Endodermal cell (in vitro differentiated cells): ENCODE data around the gene ACOT8. TPM values are rescaled to one million over a fixed set of nuclear protein-coding genes. Genes with fewer than 3 reads are reported as not detected.

Source experiments
- DNase-seq: peaks from one replicate; pipeline ENCODE4 v3.0.0-alpha.2; 2017
- H3K27ac ChIP-seq: 2 replicates; pipeline ENCODE4 v1.5.1; 2013; ENCODE audit warnings: mild to moderate bottlenecking, low read depth, low read length, moderate library complexity
- H3K27me3 ChIP-seq: 2 replicates; pipeline ENCODE4 v1.6.1; 2013; ENCODE audit warnings: mild to moderate bottlenecking, low read length, moderate library complexity; ENCODE audit not compliant: insufficient read depth, control insufficient read depth, poor library complexity, severe bottlenecking
- H3K36me3 ChIP-seq: 2 replicates; pipeline ENCODE4 v1.7.0; 2013; ENCODE audit warnings: mild to moderate bottlenecking, low read length, moderate library complexity; ENCODE audit not compliant: control insufficient read depth, insufficient read depth
- H3K4me1 ChIP-seq: one replicate; pipeline ENCODE4 v1.7.0; 2013; ENCODE audit warnings: low read length; ENCODE audit not compliant: control insufficient read depth, insufficient read depth
- H3K4me3 ChIP-seq: 2 replicates; pipeline ENCODE4 v1.5.1; 2013; ENCODE audit warnings: mild to moderate bottlenecking, low read length, moderate library complexity
- H3K9ac ChIP-seq: 2 replicates; pipeline ENCODE4 v1.6.1; 2013; ENCODE audit warnings: mild to moderate bottlenecking, low read length, moderate library complexity; ENCODE audit not compliant: poor library complexity, severe bottlenecking; ENCODE audit errors: extremely low read depth
- H3K9me3 ChIP-seq: 2 replicates; pipeline ENCODE4 v1.6.1; 2013; ENCODE audit warnings: mild to moderate bottlenecking, low read length, moderate library complexity; ENCODE audit not compliant: control insufficient read depth
- H3K27ac Mint-ChIP-seq: 2 replicates; pipeline ENCODE4 v1.8.0; 2020; ENCODE audit warnings: mixed read lengths
- H3K27me3 Mint-ChIP-seq: 2 replicates; pipeline ENCODE4 v1.8.0; 2021; ENCODE audit warnings: mild to moderate bottlenecking, mixed read lengths; ENCODE audit not compliant: insufficient read depth
- H3K36me3 Mint-ChIP-seq: 2 replicates; pipeline ENCODE4 v1.8.0; 2020; ENCODE audit warnings: low read depth, mixed read lengths
- H3K4me1 Mint-ChIP-seq: 2 replicates; pipeline ENCODE4 v1.8.0; 2020; ENCODE audit warnings: mixed read lengths
- H3K4me3 Mint-ChIP-seq: 2 replicates; pipeline ENCODE4 v1.8.0; 2020; ENCODE audit warnings: mild to moderate bottlenecking, moderate library complexity, mixed read lengths
- H3K9me3 Mint-ChIP-seq: 2 replicates; pipeline ENCODE4 v1.8.0; 2020; ENCODE audit warnings: mild to moderate bottlenecking, mixed read lengths
- CTCF ChIP-seq: fragments of 200-600 bp; sonication (generic); conservative IDR thresholded peaks from 2 replicates; pipeline ENCODE4 v1.5.0; 2021; ENCODE audit warnings: antibody characterized with exemption, mild to moderate bottlenecking
- WGBS, 2 experiments: methylation state at CpG; one replicate each; pipeline versions ENCODE4 v1.1.5 to v1.1.7; 2013; ENCODE audit warnings: missing lambda C conversion rate in 2 of 2, mixed read lengths in 1 of 2; ENCODE audit not compliant: insufficient coverage in 1 of 2, insufficient read length in 1 of 2; 5-methylcytosine and 5-hydroxymethylcytosine counted together
- total RNA-seq, 2 donors: library from RNA; stranded (reverse); fragmentation: NEBNext Ultra II Directional in 1 of 2; extraction: Animal tissue kit (Norgen Biotek cat#: 25700) in 1 of 2; gene quantifications; 2 replicates in 1 of 2; 3 replicates in 1 of 2; pipeline ENCODE4 v1.2.1, GENCODE V29; 2021

Gene ACOT8
- total RNA-seq, 2 donors from 2014 or later = 24.3 to 27.9 TPM

DNA sequence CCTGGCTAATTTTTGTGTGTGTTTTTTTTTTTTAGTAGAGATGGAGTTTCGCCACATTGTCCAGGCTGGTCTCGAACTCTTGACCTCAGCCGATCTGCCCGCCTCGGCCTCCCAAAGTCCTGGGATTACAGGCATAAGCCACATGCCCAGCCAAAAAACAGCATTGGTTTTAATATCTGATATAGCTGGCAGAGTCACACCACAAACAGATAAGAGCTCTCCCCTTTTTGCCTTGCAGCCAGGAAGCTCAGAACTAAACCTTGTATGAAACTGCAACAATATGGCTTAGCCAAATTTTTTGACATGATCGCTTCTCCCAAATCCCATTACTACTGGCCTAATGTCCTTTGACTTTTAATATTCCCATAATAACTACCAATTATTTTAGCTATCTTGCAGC is 4.9 kb downstream of the ACOT8 start:
- TF ChIP-seq CTCF = no peak
- H3K9ac ChIP-seq = no peak overlapping the region
- no peaks in the 10 kb centered on the region for H3K27me3 ChIP-seq
- H3K27ac ChIP-seq = no peak overlapping the region
- Mint-ChIP-seq H3K27ac (no peak overlapping the region), H3K27me3 (no peaks in the 10 kb centered on the region), H3K9me3 (peaks cover 7% of the 10 kb centered on the region), H3K4me3 (no peak overlapping the region), H3K4me1 (peaks cover 34% of the 10 kb centered on the region), H3K36me3 (peaks cover 41% of the 10 kb centered on the region)
- DNase-seq = no peak
- peaks cover 41% of the 10 kb centered on the region for H3K36me3 ChIP-seq
- 88 to 95% methylated on average over 4 to 6 of the region's 6 CpGs for WGBS, 2 experiments
- no peak overlapping the region for H3K4me3 ChIP-seq
- peaks cover 21% of the 10 kb centered on the region for H3K9me3 ChIP-seq
- peaks cover 6% of the 10 kb centered on the region for H3K4me1 ChIP-seq

DNA sequence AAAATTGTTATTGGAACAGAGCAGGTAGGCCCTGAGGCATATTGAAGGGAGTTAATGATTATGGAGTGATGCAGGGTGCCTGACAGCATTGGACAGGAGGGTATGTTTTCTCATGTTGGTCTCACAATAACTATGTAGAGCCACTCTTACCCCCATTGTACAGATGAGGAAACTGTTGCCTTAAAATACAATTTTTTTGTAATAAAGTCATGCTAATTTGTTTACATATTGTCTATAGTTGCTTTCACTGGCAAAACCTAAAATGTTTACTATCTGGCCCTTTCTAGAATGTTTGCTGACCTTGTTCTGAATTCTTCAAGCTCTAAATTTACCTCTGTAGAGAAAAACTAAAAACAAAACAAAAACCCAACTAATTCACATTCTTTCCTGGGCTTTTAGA is 5.7 kb downstream of the ACOT8 start:
- TF ChIP-seq CTCF = no peak
- Mint-ChIP-seq H3K4me3 (no peak overlapping the region), H3K36me3 (peaks cover 46% of the 10 kb centered on the region), H3K4me1 (peaks cover 31% of the 10 kb centered on the region), H3K9me3 (peaks cover 7% of the 10 kb centered on the region), H3K27ac (no peak overlapping the region), H3K27me3 (no peaks in the 10 kb centered on the region)
- no peak overlapping the region for H3K4me3 ChIP-seq
- DNase-seq = no peak
- no peak overlapping the region for H3K9ac ChIP-seq
- H3K9me3 ChIP-seq = peaks cover 21% of the 10 kb centered on the region
- no peaks in the 10 kb centered on the region for H3K27me3 ChIP-seq
- H3K4me1 ChIP-seq = peaks cover 6% of the 10 kb centered on the region
- H3K36me3 ChIP-seq = peaks cover 47% of the 10 kb centered on the region
- no peak overlapping the region for H3K27ac ChIP-seq

DNA sequence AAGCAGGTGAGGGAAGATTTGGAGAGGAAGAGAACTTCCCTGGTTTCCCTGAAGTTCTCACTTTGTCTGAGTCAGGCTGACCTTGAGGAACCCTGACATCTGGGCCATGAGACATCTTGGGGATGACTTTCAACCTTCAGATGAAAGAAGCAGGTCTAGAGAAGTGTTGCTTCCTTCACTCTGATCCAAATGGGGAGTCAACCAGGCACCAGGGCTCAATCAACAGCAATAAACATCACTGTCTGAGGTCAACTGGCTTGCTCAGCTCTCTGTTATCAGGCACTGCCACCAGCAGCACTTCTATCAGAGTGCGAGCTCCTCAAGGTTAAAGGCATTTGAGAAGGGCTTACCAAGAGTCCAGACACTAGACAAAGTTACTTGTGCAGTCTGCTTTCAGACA is 6.3 kb downstream of the ACOT8 start:
- H3K9ac ChIP-seq = no peak overlapping the region
- no peak overlapping the region for H3K27ac Mint-ChIP-seq
- WGBS, 2 experiments = 95 to 100% methylated on average over 1 of the region's 1 CpG
- no peak overlapping the region for H3K4me3 ChIP-seq
- H3K4me1 ChIP-seq = peaks cover 6% of the 10 kb centered on the region
- peaks cover 28% of the 10 kb centered on the region for H3K4me1 Mint-ChIP-seq
- no peak for TF ChIP-seq CTCF
- no peaks in the 10 kb centered on the region for H3K27me3 ChIP-seq
- peaks cover 53% of the 10 kb centered on the region for H3K36me3 ChIP-seq
- H3K9me3 Mint-ChIP-seq = peaks cover 7% of the 10 kb centered on the region
- no peak overlapping the region for H3K4me3 Mint-ChIP-seq
- DNase-seq = no peak
- no peak overlapping the region for H3K27ac ChIP-seq
- H3K36me3 Mint-ChIP-seq = peaks cover 52% of the 10 kb centered on the region
- no peaks in the 10 kb centered on the region for H3K27me3 Mint-ChIP-seq
- peaks cover 21% of the 10 kb centered on the region for H3K9me3 ChIP-seq
